Measurements from ENCODE around the gene GLCE.

GLCE gene

GRCh38 chr15:69210574-69210973, 50.1 kb downstream of the GLCE start:
- no peak for DNase-seq

GRCh38 chr15:69213786-69214185, 53.4 kb downstream of the GLCE start:
- no peak for DNase-seq

DNA sequence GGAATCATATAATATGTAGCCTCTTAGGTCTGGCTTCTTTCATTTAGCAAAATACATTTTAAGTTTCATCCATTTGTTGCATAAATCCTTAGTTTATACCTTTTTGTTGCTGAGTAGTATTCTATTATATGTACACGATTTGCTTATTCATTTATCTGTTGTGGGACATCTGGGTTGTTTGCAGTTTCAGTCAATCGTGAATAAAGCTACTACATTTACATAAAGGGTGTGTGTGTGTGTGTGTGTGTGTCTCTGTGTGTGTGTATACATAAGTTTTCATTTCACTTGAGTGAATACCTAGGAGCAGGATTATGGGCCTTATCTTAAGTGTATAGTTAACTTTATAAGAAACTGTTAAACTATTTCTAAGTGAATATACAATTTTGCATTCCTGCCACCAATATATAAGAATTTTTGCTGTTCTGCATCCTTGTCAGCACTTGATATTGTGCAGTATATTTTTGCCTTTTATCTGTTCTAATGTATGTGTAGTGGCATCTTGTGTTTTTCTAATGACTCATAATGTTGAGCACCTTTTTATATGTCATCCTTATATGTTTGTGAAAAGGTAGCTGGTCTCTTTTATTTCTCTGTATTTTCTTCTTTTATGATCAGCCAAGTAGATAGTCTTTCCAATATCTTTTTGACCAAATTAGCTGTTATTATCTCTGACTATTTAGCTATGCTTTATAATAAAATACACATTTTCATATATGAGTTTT, 55.0 kb downstream of the GLCE start:
- DNase-seq: no peak

DNA sequence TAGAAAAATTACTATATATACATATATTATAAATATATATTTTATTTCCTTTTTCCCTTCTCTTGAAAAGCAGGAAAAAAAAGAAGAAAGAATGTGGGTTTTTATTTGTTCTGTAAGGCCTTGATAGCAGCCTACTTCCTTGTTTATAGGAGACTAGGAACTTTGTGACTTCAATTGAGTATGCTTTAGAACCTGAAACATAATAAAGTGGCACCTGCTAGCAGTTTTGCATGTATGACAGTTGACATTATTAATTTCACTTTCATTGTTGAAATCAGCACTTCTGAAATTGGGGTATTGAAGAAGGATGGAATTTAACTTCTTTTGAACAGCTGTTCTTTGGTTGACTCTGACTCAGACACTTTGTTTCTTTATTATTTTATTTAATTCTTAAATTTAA, 56.9 kb downstream of the GLCE start:
- DNase-seq: no peak

DNA sequence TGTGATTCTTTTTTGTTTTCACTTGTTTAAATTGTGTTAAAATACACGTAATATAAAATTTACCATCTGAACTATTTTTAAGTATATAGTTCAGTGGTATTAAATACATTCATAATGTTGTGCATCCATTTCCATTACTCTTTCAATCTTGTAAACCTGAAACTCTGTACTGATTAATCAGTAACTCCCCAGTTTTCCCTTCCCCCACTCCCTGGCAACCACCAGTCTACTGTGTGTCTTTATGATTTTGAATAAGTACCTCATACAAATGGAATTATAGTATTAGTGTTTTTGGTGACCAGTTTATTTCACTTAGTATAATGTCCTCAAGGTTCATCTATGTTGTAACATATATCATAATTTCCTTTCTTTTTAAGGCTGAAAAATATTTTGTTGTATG, 59.3 kb downstream of the GLCE start:
- no peak for DNase-seq

- no peak for DNase-seq
Observed at GRCh38 chr15:69222002-69222474, 61.6 kb downstream of the GLCE start.

GRCh38 chr15:69223083-69223813, 62.8 kb downstream of the GLCE start:
- DNase-seq: no peak

- no peak for DNase-seq
Observed at GRCh38 chr15:69224383-69224782, 63.9 kb downstream of the GLCE start.

- DNase-seq: peak; percentile 30
Observed at GRCh38 chr15:69225355-69226022, 65.1 kb downstream of the GLCE start.

- DNase-seq: no peak
Observed at GRCh38 chr15:69226023-69226355, 65.6 kb downstream of the GLCE start.

GRCh38 chr15:69232144-69232543, 71.7 kb downstream of the GLCE start:
- DNase-seq: no peak

GRCh38 chr15:69232765-69233164, 72.3 kb downstream of the GLCE start:
- DNase-seq: no peak

GRCh38 chr15:69234676-69235075, 74.2 kb downstream of the GLCE start:
- DNase-seq: no peak

GRCh38 chr15:69236505-69236904, 76.1 kb downstream of the GLCE start:
- DNase-seq: no peak

DNA sequence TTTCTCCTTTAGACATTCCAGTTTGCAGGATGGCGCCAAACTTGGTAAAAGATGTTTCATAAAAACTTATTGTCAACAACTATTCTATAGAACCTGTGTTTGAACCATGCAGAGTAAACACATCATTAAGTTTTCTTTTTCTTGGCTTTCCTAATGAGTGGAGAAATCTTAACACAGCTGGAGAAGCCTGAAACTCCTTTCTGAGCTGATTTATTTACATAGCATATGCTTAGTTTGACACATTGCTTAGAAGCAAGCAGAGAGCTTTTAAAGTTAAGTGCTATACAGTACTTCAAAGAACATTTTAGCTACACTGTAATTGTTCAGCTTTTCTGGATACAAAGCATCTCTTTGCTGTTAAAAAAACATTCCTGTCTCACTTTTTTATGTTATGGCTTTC, 77.3 kb downstream of the GLCE start:
- no peak for DNase-seq

DNA sequence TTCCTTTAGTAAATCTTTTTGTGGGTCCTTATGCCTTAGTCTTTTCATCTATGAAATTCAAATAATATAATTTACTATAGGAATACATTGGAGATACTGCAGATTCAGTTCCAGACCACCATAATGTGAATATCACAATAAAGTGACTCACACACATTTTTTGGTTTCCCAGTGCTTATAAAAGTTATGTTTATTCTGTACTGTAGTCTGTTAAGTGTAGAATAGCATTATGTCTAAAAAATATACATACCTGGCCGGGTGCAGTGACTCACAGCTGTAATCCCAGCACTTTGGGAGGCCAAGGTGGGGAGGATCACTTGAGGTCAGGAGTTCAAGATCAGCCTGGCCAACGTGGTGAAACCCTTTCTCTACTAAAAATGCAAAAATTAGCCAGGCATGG, 84.4 kb downstream of the GLCE start:
- DNase-seq: no peak

DNA sequence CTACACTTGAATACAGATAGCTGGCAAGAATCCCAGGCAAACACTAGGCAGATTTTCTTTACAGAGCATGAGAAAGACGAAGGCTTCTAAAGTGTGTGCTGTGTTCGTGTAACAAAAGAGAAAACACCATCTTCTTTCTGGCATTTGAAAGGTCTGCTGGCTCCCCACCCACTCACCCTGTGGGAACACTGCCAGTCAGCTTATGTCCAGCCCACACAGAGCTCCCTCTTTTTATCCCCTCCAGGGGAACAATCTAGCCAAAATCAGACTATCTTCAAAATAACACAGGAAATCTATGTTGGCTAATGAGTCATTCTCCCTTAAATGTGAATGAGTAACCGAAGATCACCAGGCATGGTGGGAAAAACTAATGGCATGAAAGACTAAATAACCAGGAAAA, 92.7 kb downstream of the GLCE start:
- DNase-seq: no peak

DNA sequence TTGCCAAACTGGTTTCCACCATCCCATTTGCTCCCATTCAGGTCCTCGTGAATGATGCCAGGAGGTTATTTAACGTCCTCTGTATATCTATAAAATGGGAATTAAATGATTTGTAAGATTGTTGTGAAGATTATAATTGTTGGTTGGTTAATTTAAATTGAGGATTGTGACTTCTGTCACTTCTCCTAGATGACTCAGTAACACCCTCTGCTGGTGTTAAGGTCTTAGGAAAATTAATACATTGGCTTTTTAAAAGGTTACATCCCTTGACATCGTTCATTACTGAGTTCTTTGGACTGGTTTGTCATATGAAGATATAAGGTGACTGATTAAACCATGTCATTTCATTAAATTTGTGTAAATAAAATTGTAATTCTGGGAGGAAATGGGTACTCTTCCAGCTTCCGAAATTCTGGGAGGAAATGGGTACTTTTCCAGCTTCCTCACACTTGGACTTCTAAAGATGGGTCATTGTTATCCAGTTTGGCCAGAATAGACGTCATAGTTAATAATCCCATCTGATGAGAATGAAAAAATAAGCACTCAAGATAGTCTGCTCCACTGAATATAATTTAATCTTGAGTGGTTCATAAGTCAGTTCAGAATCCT, 105.0 kb downstream of the GLCE start:
- peak; percentile 55 for DNase-seq

GRCh38 chr15:69271217-69271616, 110.8 kb downstream of the GLCE start:
- no peak for DNase-seq

DNA sequence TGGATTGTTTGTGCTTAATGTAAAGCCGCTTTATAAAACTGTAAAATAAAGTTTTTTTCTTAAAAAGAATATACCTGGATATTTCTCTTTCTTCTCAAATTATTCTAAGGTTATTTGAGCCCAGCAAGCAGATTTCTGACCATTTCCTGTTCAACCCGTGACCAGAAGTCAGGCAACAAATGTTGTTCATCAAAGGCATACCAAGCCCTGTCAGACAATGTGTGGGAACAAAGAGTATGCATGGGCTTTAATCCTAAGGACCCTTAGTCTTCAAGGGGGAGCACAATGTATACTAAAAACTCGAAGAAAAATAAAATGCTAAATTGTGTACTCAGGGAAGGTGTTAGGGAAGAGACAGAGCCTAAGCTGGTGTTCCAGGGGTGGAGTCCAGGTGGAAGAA, 111.7 kb downstream of the GLCE start:
- DNase-seq: no peak

DNA sequence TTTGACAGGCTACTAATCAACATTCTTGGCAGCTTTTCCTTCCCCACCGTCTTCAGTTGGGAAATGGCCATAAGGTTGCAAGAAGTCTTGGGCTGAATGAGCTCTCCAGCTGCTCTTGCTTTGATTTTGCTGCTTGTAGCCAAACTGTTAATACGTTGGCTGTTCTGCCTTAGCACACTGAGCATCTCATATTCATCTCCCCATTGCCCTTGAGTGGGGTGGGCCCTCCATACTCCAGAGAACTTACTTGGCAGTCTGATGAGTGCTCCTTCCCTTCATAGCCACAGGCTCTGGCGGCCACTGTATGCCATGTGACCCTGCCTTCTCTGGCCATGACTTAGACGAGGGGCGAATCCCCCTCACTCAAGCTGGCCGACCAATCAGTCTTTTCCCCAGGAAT, 112.5 kb downstream of the GLCE start:
- DNase-seq: no peak

DNA sequence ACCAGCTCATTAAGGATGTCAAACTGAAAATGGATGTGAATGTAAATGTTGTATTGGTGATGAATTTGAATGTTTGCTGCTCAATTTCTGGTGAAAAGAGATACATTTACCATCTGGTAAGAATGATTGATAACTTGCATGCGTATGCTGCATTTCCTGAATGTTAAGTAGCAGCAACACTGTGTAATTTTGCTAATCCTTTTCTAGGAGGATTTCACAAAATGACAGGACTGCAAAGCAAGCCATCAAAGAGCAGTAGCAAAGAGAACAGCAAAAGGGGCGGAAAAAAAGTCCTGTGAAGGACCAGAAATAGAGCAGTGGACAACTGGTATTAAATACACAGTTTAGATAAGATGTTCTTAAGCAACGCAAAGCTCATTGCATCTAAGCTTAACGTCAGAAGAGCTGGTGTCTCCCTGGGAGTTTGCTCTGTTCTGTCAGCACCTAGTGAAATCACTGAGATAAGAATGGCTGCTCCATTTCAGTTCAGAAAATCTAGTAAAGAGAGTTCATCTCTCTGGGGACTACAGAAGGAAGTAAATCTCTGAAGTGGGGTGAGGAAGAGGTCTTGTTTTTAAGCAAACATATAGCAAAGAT, 114.7 kb downstream of the GLCE start:
- DNase-seq: no peak

DNA sequence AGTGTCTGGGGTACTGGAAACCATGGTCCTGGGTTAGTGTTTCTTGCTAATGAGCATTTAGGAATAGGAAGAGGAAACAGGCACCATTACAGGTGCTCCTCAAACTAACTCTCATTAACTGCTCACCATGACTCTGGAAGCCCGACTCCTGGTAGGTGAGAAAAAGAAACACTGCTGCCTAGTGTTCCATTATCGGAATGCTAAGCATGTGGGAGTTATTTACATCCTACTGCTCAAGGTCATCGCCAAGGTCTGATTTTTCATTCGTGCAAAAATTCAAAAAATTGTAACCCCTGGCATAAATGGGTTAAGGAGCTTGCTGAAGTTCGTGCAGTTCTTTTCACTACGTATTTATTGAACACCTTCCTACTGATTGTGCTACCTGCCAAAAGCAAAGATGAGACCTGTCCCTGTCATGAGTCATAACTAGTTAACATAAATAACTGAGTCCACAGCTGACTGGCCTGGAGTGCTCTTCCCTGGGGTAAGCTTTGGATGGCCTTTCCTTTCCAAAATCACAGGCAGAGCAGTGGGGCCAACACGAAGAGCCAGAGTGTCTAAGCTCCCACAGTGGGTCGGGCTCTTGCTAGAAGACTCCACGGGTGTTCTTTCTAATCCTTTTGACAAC, 115.6 kb downstream of the GLCE start:
- no peak for DNase-seq

All from midbrain (tissue), 1 donor.